ENCODE measurements around the gene GSK3A. TPM values are rescaled to one million over a fixed set of nuclear protein-coding genes. Genes with fewer than 3 reads are reported as not detected.

Gene GSK3A
- total and polyA plus RNA-seq, 9 of the 15 experiments (the other 6 are each of a cell fraction or from before 2014, with no cell fraction given) = 0.62 to 90.7 (median 33.3) TPM

DNA sequence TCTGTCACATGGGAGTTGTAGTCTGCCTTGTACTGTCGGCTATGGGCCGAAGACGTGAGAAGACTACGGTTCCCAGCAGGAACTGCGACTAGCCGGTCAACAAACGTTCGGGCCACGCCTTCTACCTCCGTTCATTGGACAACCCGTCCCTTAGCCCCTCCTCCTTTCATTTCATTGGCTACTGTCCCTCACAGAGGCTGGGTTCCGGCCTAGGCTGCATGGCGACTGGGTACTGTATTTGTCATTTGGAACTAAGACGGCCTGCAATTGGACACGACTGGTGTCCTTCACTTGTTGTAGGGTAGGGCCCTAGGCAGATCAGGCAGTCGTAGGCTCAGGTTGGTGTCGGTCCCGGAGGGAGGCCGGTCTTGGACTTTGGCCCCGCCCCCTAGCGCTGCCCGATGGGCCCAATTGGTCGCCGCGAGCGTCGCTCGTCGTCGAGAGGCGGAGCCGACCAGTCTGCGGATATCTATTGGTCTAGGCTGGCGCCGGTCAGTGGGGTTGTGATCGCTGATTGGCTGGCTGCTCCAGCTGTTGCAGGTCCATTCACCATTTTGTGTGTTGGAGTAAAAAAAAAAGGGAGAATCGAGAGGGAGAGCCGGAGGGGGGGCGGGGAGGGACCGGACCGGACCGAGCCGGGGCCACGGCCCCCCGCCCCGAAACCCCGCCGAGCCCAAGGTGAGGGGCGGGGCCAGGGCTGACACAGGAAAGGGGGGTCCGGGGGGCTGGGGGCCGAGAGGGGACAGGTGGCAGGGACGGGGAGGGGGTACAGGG, 26.5 kb upstream of the GSK3A start, which contains the start of gene CIC (continued):
- TF ChIP-seq, protein P1, sequence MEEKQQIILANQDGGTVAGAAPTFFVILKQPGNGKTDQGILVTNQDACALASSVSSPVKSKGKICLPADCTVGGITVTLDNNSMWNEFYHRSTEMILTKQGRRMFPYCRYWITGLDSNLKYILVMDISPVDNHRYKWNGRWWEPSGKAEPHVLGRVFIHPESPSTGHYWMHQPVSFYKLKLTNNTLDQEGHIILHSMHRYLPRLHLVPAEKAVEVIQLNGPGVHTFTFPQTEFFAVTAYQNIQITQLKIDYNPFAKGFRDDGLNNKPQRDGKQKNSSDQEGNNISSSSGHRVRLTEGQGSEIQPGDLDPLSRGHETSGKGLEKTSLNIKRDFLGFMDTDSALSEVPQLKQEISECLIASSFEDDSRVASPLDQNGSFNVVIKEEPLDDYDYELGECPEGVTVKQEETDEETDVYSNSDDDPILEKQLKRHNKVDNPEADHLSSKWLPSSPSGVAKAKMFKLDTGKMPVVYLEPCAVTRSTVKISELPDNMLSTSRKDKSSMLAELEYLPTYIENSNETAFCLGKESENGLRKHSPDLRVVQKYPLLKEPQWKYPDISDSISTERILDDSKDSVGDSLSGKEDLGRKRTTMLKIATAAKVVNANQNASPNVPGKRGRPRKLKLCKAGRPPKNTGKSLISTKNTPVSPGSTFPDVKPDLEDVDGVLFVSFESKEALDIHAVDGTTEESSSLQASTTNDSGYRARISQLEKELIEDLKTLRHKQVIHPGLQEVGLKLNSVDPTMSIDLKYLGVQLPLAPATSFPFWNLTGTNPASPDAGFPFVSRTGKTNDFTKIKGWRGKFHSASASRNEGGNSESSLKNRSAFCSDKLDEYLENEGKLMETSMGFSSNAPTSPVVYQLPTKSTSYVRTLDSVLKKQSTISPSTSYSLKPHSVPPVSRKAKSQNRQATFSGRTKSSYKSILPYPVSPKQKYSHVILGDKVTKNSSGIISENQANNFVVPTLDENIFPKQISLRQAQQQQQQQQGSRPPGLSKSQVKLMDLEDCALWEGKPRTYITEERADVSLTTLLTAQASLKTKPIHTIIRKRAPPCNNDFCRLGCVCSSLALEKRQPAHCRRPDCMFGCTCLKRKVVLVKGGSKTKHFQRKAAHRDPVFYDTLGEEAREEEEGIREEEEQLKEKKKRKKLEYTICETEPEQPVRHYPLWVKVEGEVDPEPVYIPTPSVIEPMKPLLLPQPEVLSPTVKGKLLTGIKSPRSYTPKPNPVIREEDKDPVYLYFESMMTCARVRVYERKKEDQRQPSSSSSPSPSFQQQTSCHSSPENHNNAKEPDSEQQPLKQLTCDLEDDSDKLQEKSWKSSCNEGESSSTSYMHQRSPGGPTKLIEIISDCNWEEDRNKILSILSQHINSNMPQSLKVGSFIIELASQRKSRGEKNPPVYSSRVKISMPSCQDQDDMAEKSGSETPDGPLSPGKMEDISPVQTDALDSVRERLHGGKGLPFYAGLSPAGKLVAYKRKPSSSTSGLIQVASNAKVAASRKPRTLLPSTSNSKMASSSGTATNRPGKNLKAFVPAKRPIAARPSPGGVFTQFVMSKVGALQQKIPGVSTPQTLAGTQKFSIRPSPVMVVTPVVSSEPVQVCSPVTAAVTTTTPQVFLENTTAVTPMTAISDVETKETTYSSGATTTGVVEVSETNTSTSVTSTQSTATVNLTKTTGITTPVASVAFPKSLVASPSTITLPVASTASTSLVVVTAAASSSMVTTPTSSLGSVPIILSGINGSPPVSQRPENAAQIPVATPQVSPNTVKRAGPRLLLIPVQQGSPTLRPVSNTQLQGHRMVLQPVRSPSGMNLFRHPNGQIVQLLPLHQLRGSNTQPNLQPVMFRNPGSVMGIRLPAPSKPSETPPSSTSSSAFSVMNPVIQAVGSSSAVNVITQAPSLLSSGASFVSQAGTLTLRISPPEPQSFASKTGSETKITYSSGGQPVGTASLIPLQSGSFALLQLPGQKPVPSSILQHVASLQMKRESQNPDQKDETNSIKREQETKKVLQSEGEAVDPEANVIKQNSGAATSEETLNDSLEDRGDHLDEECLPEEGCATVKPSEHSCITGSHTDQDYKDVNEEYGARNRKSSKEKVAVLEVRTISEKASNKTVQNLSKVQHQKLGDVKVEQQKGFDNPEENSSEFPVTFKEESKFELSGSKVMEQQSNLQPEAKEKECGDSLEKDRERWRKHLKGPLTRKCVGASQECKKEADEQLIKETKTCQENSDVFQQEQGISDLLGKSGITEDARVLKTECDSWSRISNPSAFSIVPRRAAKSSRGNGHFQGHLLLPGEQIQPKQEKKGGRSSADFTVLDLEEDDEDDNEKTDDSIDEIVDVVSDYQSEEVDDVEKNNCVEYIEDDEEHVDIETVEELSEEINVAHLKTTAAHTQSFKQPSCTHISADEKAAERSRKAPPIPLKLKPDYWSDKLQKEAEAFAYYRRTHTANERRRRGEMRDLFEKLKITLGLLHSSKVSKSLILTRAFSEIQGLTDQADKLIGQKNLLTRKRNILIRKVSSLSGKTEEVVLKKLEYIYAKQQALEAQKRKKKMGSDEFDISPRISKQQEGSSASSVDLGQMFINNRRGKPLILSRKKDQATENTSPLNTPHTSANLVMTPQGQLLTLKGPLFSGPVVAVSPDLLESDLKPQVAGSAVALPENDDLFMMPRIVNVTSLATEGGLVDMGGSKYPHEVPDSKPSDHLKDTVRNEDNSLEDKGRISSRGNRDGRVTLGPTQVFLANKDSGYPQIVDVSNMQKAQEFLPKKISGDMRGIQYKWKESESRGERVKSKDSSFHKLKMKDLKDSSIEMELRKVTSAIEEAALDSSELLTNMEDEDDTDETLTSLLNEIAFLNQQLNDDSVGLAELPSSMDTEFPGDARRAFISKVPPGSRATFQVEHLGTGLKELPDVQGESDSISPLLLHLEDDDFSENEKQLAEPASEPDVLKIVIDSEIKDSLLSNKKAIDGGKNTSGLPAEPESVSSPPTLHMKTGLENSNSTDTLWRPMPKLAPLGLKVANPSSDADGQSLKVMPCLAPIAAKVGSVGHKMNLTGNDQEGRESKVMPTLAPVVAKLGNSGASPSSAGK (IDR thresholded peaks at IDR 0.05) = no peak
- TF ChIP-seq, protein P2, sequence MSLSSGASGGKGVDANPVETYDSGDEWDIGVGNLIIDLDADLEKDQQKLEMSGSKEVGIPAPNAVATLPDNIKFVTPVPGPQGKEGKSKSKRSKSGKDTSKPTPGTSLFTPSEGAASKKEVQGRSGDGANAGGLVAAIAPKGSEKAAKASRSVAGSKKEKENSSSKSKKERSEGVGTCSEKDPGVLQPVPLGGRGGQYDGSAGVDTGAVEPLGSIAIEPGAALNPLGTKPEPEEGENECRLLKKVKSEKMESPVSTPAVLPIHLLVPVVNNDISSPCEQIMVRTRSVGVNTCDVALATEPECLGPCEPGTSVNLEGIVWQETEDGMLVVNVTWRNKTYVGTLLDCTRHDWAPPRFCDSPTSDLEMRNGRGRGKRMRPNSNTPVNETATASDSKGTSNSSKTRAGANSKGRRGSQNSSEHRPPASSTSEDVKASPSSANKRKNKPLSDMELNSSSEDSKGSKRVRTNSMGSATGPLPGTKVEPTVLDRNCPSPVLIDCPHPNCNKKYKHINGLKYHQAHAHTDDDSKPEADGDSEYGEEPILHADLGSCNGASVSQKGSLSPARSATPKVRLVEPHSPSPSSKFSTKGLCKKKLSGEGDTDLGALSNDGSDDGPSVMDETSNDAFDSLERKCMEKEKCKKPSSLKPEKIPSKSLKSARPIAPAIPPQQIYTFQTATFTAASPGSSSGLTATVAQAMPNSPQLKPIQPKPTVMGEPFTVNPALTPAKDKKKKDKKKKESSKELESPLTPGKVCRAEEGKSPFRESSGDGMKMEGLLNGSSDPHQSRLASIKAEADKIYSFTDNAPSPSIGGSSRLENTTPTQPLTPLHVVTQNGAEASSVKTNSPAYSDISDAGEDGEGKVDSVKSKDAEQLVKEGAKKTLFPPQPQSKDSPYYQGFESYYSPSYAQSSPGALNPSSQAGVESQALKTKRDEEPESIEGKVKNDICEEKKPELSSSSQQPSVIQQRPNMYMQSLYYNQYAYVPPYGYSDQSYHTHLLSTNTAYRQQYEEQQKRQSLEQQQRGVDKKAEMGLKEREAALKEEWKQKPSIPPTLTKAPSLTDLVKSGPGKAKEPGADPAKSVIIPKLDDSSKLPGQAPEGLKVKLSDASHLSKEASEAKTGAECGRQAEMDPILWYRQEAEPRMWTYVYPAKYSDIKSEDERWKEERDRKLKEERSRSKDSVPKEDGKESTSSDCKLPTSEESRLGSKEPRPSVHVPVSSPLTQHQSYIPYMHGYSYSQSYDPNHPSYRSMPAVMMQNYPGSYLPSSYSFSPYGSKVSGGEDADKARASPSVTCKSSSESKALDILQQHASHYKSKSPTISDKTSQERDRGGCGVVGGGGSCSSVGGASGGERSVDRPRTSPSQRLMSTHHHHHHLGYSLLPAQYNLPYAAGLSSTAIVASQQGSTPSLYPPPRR (CRISPR knock-in tag; IDR thresholded peaks at IDR 0.05; ENCODE audit: borderline replicate concordance) = no peak
- TF ChIP-seq NFYB (IDR thresholded peaks at IDR 0.05; ENCODE audit: extremely low read depth, insufficient read length) = peak; percentile 82
- no peak for TF ChIP-seq RFX5 (IDR thresholded peaks at IDR 0.05; ENCODE audit: low read depth, low read length)
- TF ChIP-seq SMAD3 (CRISPR knock-in tag; conservative IDR thresholded peaks at IDR 0.05) = no peak
- TF ChIP-seq, protein P3, sequence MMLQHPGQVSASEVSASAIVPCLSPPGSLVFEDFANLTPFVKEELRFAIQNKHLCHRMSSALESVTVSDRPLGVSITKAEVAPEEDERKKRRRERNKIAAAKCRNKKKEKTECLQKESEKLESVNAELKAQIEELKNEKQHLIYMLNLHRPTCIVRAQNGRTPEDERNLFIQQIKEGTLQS (IDR thresholded peaks at IDR 0.05) = no peak
- TF ChIP-seq, protein P3 (CRISPR knock-in tag; conservative IDR thresholded peaks at IDR 0.05) = no peak
- TF ChIP-seq TBL1XR1 (IDR thresholded peaks at IDR 0.05; ENCODE audit: low read length in 2 of 2) = no peak
- no peak for TF ChIP-seq KDM4B (IDR thresholded peaks at IDR 0.05; ENCODE audit: borderline replicate concordance in 2 of 2, low read depth in 1 of 2)
